K562 (cell line): Measurements from ENCODE around the gene TM4SF4.

Source experiments
- CBX5 ChIP-seq: IDR thresholded peaks from 2 replicates; pipeline ENCODE4 v1.6.1; 2014; ENCODE audit warnings: low read depth, borderline replicate concordance
- GABPB1 ChIP-seq: sonication (generic); formaldehyde crosslinking; IDR thresholded peaks from 2 replicates; pipeline ENCODE4 v1.8.0; 2022; ENCODE audit warnings: mild to moderate bottlenecking, missing genetic modification reagents
- HCFC1 ChIP-seq: IDR thresholded peaks from 2 replicates; pipeline ENCODE4 v1.6.1; 2012; ENCODE audit warnings: low read depth, low read length, improper control_type of control experiment
- KAT7 ChIP-seq: sonication (generic); formaldehyde crosslinking; IDR thresholded peaks from 2 replicates; pipeline ENCODE4 v1.8.0; 2022; ENCODE audit warnings: missing genetic modification reagents, mild to moderate bottlenecking, borderline replicate concordance
- KLF6 ChIP-seq: fragments of 250-450 bp; sonication (Bioruptor Pico); IDR thresholded peaks from 2 replicates; pipeline ENCODE4 v1.4.0; 2020; ENCODE audit warnings: mild to moderate bottlenecking, moderate library complexity, borderline replicate concordance

GRCh38 chr3:149529099-149529498 is 54.6 kb downstream of the TM4SF4 start:
- no peak for TF ChIP-seq GABPB1
- no peak for TF ChIP-seq CBX5
- TF ChIP-seq KLF6 (CRISPR knock-in tag) = no peak
- TF ChIP-seq KAT7 (CRISPR knock-in tag) = no peak
- TF ChIP-seq HCFC1 = no peak
